HG02852 (cell line): Measurements from ENCODE around the gene REC114.
"Not testable (repeated sequence)": the region's sequence is repeated elsewhere in the genome, so short reads cannot be mapped to it uniquely, and the experiment has no call there.

Source experiments
- ATAC-seq: cut with Tn5 transposase; IDR thresholded peaks from one replicate; pipeline ENCODE4 v1.9.1; 2021; ENCODE audit warnings: mild to moderate bottlenecking, moderate library complexity; ENCODE audit not compliant: unreplicated experiment

Gene REC114

DNA sequence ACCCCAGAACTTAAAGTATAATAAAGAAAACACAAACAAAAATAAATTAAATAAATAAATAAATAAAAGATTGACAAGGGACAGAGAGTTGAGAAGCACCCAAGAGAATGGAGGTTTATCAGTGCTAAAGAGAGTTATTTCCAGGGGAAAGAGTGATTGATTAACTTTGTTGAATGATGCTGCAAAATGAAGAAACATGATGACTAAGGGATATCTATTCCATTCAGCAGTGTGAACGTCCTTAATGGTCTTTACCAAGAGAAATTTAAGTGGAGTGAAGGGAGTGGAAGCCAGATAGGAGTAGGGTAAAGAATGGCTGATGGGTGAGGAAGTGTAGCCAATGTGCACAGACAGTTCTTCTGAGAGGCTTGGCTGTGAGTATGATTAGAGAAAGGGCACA lies 11.1 kb downstream of the REC114 start:
- no peak for ATAC-seq

DNA sequence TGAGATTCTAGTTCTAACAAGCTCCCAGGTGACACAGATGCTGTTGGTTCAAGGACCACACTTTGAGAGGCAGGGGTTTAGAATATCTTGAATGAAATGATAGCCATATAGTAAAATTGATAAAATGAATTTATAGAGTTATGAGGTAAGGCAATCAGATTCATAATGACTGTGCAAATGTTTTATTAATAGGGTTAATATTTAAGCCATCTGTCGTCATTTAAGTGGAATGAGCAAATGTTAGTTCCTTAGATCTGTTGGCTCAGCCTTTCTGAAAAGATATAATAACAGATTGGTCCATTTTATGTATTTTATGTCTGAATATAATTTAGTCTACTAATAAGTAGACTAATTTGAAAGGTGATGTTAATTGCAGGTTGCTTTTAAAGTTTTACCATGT lies 12.9 kb downstream of the REC114 start:
- no peak for ATAC-seq

DNA sequence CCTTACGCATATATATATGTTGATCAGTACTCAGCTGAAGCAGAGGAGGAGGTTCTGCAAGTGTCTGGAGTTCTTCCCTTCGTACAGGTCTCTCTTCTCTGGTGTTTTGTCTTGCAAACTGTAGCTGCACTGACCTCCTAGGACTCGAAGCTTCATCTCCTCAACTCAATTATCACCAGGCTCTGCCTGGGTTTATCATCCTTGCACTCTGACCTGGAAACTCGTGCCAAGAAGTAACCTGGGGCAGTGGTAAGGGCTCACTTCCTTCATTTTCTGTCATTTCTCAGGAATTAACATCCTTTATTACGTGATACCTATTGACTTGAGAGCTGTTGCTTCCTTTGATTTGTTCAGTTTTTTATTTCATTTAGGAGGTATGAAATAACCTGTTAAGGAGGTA lies 14.4 kb downstream of the REC114 start:
- ATAC-seq, result no peak

DNA sequence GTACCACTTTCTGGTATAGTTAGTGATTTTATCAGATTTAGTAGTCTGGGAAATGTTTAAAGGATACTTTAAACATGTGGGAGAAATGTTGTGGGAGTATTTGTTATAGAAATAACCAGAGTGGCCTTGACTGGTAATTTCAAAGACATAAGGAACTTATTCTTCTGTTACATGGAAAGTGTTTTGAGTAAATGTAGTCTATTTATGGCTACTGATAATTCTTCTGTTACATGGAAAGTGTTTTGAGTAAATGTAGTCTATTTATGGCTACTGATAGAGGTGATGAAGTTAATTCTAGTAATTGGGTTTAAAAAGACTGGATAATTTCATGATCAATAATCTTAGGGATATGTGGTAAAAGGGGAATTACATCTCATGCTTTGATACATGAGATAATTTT lies 17.7 kb downstream of the REC114 start:
- ATAC-seq, result no peak

GRCh38 chr15:73464602-73465001 lies 21.6 kb downstream of the REC114 start:
- ATAC-seq, result no peak

DNA sequence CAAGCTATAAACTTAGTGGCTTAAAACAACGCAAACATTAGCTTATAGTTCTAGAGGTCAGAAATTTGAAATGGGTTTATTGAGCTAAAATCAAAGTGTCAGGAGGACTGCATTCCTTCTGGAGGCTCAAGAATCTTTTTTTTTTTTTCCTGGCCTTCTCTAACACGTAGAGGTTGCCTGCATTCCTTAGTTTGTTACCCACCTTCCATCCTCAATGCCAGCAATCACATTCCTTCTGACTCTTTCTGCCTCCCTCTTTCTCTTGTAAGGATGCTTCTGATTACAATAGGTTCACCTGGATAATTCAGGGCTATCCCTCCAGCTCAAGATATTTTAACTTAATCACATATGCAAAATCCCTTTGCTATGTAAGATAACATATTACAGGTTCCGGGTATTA lies 24.8 kb downstream of the REC114 start:
- ATAC-seq, result no peak

GRCh38 chr15:73474785-73475184 lies 31.8 kb downstream of the REC114 start:
- ATAC-seq, result no peak

DNA sequence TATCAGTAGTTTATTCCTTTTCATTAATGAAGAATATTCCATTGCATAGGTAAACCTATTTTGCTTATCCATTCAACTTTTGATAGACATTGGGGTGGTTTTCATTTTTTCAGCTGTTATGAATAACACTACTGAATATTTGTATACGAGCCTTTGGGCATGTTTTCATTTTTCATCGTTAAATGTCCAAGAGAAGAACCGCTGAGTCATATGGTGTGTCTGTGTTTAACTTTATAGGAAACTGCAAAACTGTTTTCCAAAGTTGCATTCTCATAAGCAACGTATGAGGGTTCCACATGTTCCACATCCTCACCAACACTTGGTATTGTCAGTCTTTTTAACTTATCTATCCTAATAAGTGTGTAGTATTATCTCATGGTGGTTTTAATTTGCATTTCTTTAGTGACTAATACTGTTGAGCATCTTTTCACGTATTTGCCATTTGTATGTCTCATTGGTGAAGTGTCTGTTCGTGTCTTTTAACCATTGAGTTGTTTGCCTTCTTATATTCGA lies 33.8 kb downstream of the REC114 start:
- ATAC-seq, result no peak

- ATAC-seq, result no peak
Measured at GRCh38 chr15:73480050-73480449, 37.1 kb downstream of the REC114 start.

- no peak for ATAC-seq
Measured at GRCh38 chr15:73482166-73482565, 39.2 kb downstream of the REC114 start.

- no peak for ATAC-seq
Measured at GRCh38 chr15:73483053-73483452, 40.1 kb downstream of the REC114 start.

DNA sequence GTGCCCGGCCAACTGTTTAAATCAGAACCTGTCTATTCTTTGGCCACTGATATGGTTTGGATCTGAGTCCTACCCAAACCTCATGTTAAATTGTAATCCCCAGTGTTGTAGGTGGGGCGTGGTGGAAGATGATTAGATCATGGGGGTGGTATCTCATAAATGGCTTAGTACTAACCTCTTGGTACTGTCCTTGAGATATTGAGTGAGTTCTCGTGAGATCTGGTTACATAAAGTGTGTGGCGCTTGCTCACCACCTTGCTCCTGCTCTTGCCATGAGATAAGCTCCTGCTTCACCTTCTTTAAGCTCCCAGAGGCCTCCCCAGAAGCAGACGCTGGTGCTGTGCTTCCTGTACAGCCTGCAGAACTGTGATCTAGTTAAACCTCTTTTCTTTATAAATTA lies 42.4 kb downstream of the REC114 start:
- ATAC-seq, result no peak

GRCh38 chr15:73485885-73486284 lies 42.9 kb downstream of the REC114 start:
- ATAC-seq, result not testable (repeated sequence)

- no peak for ATAC-seq
Measured at GRCh38 chr15:73488698-73489097, 45.7 kb downstream of the REC114 start.

DNA sequence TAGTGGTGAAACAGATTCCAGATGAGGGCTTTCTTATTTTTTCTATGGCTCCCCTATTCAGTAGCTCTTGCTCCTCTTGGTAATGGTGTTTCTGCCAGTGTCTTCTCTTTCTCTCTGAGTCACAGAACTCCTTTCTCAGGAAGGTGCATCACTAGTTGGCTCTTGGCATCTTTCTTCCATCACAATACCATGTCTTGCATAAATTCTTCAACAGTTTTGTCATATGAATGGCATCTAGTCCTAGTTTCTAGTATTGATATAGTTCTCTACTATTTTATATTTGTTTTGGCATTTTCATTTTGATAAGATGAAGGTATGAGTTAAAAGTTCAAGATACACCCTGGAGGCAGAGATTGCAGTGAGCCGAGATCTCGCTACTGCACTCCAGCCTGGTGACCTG lies 51.0 kb downstream of the REC114 start:
- no peak for ATAC-seq

DNA sequence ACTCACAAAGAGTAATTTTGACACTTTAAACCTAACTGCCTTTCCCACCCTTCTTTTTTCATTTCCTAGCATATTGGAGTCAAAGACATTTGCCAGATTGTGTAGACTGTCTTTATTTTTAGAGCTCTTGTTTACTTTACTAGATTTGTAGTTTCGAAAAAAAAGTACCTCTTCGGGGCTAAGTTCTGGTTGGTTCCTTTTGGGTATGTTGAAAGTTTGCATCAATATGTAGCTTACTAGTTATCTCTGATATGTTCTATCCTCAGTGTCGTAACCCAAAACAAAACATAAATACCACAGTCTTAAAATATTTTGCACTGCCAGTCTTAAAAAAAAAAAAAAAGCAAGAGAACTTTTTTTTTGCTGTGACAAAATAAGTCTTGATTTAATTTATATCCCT lies 52.2 kb downstream of the REC114 start:
- ATAC-seq, result no peak

DNA sequence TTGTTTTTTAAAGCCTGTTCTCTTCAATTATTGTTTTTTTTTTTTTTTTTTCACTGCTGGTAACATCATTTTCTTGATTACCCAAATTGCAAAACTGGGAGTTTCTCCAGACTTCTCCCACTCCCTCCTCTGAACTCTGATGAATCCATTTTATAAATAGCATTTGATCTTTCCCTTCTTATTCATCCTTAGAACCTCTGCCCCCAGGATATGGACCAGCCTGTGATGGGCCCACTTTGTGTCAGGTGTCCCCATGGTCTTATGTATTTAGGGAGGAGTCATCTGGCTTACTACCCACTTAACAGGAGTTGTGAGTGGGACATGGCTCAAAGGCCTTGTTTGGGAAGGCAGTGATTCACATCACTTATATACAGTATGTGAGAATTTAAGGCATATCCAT lies 57.7 kb downstream of the REC114 start:
- ATAC-seq, result no peak

GRCh38 chr15:73504885-73505284 lies 61.9 kb downstream of the REC114 start:
- no peak for ATAC-seq

DNA sequence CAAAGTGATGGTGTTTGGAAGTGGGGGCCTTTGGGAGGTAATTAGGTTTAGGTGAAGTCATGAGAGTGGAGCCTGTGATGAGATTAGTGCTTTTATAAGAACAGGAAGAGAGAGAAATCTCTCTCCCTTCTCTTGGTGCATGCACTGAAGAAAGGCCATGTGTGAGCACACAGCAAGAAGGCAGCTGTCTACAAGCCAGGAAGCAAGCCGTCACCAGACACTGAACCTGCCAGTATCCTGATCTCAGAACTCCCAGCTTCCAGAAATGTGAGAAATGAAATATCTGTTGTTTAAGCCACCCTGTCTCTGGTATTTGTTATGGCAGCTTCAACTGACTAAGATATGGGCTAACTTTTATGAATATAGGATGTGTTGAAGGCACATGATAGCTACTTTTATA lies 72.6 kb downstream of the REC114 start:
- no peak for ATAC-seq

- ATAC-seq, result no peak
Measured at GRCh38 chr15:73517566-73517965, 74.6 kb downstream of the REC114 start.

DNA sequence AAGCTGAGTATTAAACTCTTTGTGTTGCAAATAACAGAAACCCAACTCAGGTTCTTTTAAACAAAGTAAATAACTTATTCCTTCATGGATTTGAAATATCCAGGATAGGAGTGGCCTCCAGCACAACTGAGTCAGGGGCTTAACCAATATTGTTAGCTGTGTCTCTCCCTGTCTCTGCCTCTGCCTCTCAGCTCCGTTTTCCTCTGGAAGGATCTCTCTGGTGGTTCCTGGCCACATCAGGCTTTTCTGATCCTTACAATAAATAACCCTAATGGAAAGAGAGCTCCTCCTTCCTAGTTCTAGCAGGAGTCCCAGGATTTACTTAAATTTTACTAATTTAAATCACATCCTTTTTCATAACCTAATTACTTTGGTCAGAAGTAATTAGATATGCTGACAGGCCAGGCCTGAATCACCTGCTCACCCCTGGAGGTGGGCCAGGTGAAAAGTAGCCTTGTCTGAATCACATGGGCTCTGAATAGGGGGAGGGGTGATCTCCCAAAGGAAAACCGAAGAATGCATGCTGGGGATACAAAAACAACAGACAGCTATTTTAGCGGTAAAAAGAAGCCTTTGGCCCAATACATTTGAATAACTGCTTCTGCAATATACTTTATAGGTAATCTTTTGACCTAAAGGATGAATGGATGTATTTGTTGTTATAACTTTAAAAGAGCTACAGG lies 75.4 kb downstream of the REC114 start:
- ATAC-seq, result no peak

- no peak for ATAC-seq
Measured at GRCh38 chr15:73518876-73519733, 76.1 kb downstream of the REC114 start.
